Measurements from ENCODE around the gene WDHD1. TPM values are rescaled to one million over a fixed set of nuclear protein-coding genes. Genes with fewer than 3 reads are reported as not detected.

Gene WDHD1
- total RNA-seq, 1 experiment from 2014 or later: 27.7 TPM

GRCh38 chr14:54936816-54937215, 90.1 kb downstream of the WDHD1 start:
- Mint-ChIP-seq H3K4me3 (ENCODE audit: low read depth, unreplicated experiment) (no peak overlapping the region), H3K4me1 (ENCODE audit: low read depth, unreplicated experiment) (no peaks in the 10 kb centered on the region), H3K36me3 (ENCODE audit: insufficient read depth, unreplicated experiment) (no peaks in the 10 kb centered on the region), H3K27me3 (ENCODE audit: unreplicated experiment) (no peaks in the 10 kb centered on the region), H3K9me3 (ENCODE audit: low read depth, unreplicated experiment) (no peaks in the 10 kb centered on the region), H3K27ac (ENCODE audit: unreplicated experiment) (no peak overlapping the region)
- CTCF ChIA-PET: interaction anchor here (0.5 kb wide), 1 partner anchor 78 kb away, joined by 4 read pairs; no protein-coding TSS in a partner anchor
- DNase-seq: no peak
- intact Hi-C loops (cut with micrococcal nuclease; ENCODE audit: unreplicated experiment): no loop called here
- TF ChIP-seq CTCF (IDR thresholded peaks at IDR 0.05; ENCODE audit: unreplicated experiment): no peak
- BruUV-seq (replicated peaks): no TSS peak

- no TSS peak for BruUV-seq (replicated peaks)
- no peak overlapping the region for H3K4me3 Mint-ChIP-seq (ENCODE audit: low read depth, unreplicated experiment)
- TF ChIP-seq CTCF (IDR thresholded peaks at IDR 0.05; ENCODE audit: unreplicated experiment): no peak
- no peaks in the 10 kb centered on the region for H3K36me3 Mint-ChIP-seq (ENCODE audit: insufficient read depth, unreplicated experiment)
- H3K9me3 Mint-ChIP-seq (ENCODE audit: low read depth, unreplicated experiment): no peaks in the 10 kb centered on the region
- no peaks in the 10 kb centered on the region for H3K27me3 Mint-ChIP-seq (ENCODE audit: unreplicated experiment)
- CTCF ChIA-PET: interaction anchor here (0.6 kb wide), 1 partner anchor 91 kb away, joined by 3 read pairs; the partner anchor contains the start of genes SOCS4 and WDHD1
- no peaks in the 10 kb centered on the region for H3K4me1 Mint-ChIP-seq (ENCODE audit: low read depth, unreplicated experiment)
- no peak overlapping the region for H3K27ac Mint-ChIP-seq (ENCODE audit: unreplicated experiment)
- no peak for DNase-seq
- intact Hi-C loops (cut with micrococcal nuclease; ENCODE audit: unreplicated experiment): no loop called here
Observed at GRCh38 chr14:54935958-54936357, 90.9 kb downstream of the WDHD1 start.

- Mint-ChIP-seq H3K4me1 (ENCODE audit: low read depth, unreplicated experiment) (no peaks in the 10 kb centered on the region), H3K4me3 (ENCODE audit: low read depth, unreplicated experiment) (no peak overlapping the region), H3K36me3 (ENCODE audit: insufficient read depth, unreplicated experiment) (no peaks in the 10 kb centered on the region), H3K9me3 (ENCODE audit: low read depth, unreplicated experiment) (no peaks in the 10 kb centered on the region), H3K27ac (ENCODE audit: unreplicated experiment) (no peak overlapping the region), H3K27me3 (ENCODE audit: unreplicated experiment) (no peaks in the 10 kb centered on the region)
- CTCF ChIA-PET: no interaction called here
- no peak for TF ChIP-seq CTCF (IDR thresholded peaks at IDR 0.05; ENCODE audit: unreplicated experiment)
- intact Hi-C loops (cut with micrococcal nuclease; ENCODE audit: unreplicated experiment): no loop called here
- BruUV-seq (replicated peaks): no TSS peak
- no peak for DNase-seq
Observed at GRCh38 chr14:54935100-54935499, 91.8 kb downstream of the WDHD1 start.

GRCh38 chr14:54933006-54933405, 93.9 kb downstream of the WDHD1 start:
- Mint-ChIP-seq H3K27ac (ENCODE audit: unreplicated experiment) (no peak overlapping the region), H3K27me3 (ENCODE audit: unreplicated experiment) (no peaks in the 10 kb centered on the region), H3K4me3 (ENCODE audit: low read depth, unreplicated experiment) (no peak overlapping the region), H3K36me3 (ENCODE audit: insufficient read depth, unreplicated experiment) (no peaks in the 10 kb centered on the region), H3K4me1 (ENCODE audit: low read depth, unreplicated experiment) (no peaks in the 10 kb centered on the region), H3K9me3 (ENCODE audit: low read depth, unreplicated experiment) (no peaks in the 10 kb centered on the region)
- DNase-seq: no peak
- intact Hi-C loops (cut with micrococcal nuclease; ENCODE audit: unreplicated experiment): no loop called here
- no TSS peak for BruUV-seq (replicated peaks)
- no peak for TF ChIP-seq CTCF (IDR thresholded peaks at IDR 0.05; ENCODE audit: unreplicated experiment)
- CTCF ChIA-PET: no interaction called here
